ENCODE results near the gene TMC2.

TMC2 gene

GRCh38 chr20:2626853-2627541 is 90.6 kb downstream of the TMC2 start:
- no peak for DNase-seq

GRCh38 chr20:2631228-2631627 is 94.9 kb downstream of the TMC2 start:
- DNase-seq: peak; percentile 48

GRCh38 chr20:2633381-2633780 is 97.0 kb downstream of the TMC2 start:
- DNase-seq: no peak

GRCh38 chr20:2637246-2637645 is 100.9 kb downstream of the TMC2 start:
- DNase-seq: no peak

- no peak for DNase-seq
These were observed 103.9 kb downstream of the TMC2 start for GRCh38 chr20:2640260-2640659.

- DNase-seq: no peak
These were observed 104.5 kb downstream of the TMC2 start for GRCh38 chr20:2640899-2641298.

- no peak for DNase-seq
These were observed 107.3 kb downstream of the TMC2 start for GRCh38 chr20:2643708-2644107.

- DNase-seq: peak; percentile 96
These were observed 115.7 kb downstream of the TMC2 start, which contains the start of gene NOP56 for GRCh38 chr20:2651772-2652723. Gene NOP56, plus strand, starts transcription at chr20:2652632. Its CDS starts 29 bp downstream, at chr20:2652661.

GRCh38 chr20:2652724-2653555 is 116.6 kb downstream of the TMC2 start:
- DNase-seq: peak; percentile 82

- peak; percentile 17 for DNase-seq
These were observed 117.4 kb downstream of the TMC2 start for GRCh38 chr20:2653556-2654383.

GRCh38 chr20:2654384-2654822 is 118.0 kb downstream of the TMC2 start:
- no peak for DNase-seq

GRCh38 chr20:2654831-2655230 is 118.5 kb downstream of the TMC2 start:
- DNase-seq: no peak

- DNase-seq: no peak
These were observed 119.2 kb downstream of the TMC2 start for GRCh38 chr20:2655331-2656116.

- DNase-seq: no peak
These were observed 120.2 kb downstream of the TMC2 start for GRCh38 chr20:2656471-2657117.

- no peak for DNase-seq
These were observed 120.9 kb downstream of the TMC2 start for GRCh38 chr20:2657241-2657640.

GRCh38 chr20:2657674-2658073 is 121.3 kb downstream of the TMC2 start:
- DNase-seq: no peak

- no peak for DNase-seq
These were observed 122.3 kb downstream of the TMC2 start for GRCh38 chr20:2658414-2659354.

- DNase-seq: no peak
These were observed 123.2 kb downstream of the TMC2 start for GRCh38 chr20:2659547-2659946.

- no peak for DNase-seq
These were observed 127.1 kb downstream of the TMC2 start for GRCh38 chr20:2663364-2663886.
